Ascending aorta (tissue), 2 donors: ENCODE measurements around the gene B3GNT4. TPM values are rescaled to one million over a fixed set of nuclear protein-coding genes. Genes with fewer than 3 reads are reported as not detected.

Experiments used
- DNase-seq, 2 donors: peaks; one replicate each; pipeline ENCODE4 v3.0.0-alpha.2; 2019; ENCODE audit warnings: low spot score in 2 of 2
- H3K27ac ChIP-seq, 2 donors: fragments of 200-600 bp; sonication (generic); one replicate each; pipeline ENCODE4 v1.5.1; 2016 to 2017; ENCODE audit warnings: mild to moderate bottlenecking in 1 of 2
- H3K27me3 ChIP-seq: fragments of 200-600 bp; sonication (generic); one replicate; pipeline ENCODE4 v1.5.1; 2017
- H3K36me3 ChIP-seq, 2 donors: fragments of 200-600 bp; sonication (generic); one replicate each; pipeline ENCODE4 v1.5.1; 2016
- H3K4me1 ChIP-seq, 2 donors: fragments of 200-600 bp; sonication (generic); one replicate each; pipeline ENCODE4 v1.5.1; 2016 to 2017; ENCODE audit warnings: mild to moderate bottlenecking in 1 of 2
- H3K4me3 ChIP-seq, 2 donors: fragments of 200-600 bp; sonication (generic); one replicate each; pipeline ENCODE4 v1.5.1; 2016 to 2017; ENCODE audit warnings: mild to moderate bottlenecking in 1 of 2
- H3K9me3 ChIP-seq, 2 donors: fragments of 200-600 bp; sonication (generic); one replicate each; pipeline ENCODE4 v1.5.1; 2016
- intact Hi-C: fragments of 100-400 bp; cut with DNase I; formaldehyde crosslinking; loops from one replicate; pipeline ENCODE4 v1.15.1; 2023
- total RNA-seq: library from RNA; depleted of rRNA; stranded (reverse); fragments of >200 nt; gene quantifications from one replicate; pipeline ENCODE4 v1.1.0, GENCODE V29; 2016
- TF ChIP-seq, protein P1 (sequence below), 3 experiments: fragments of 200-600 bp in 2 of 3; fragments of 450-650 bp in 1 of 3; sonication (generic) in 2 of 3; IDR thresholded peaks; one replicate each; pipeline ENCODE4 v1.5.1; 2016 to 2019; ENCODE audit warnings: antibody characterized with exemption in 3 of 3, mild to moderate bottlenecking in 1 of 3, moderate library complexity in 1 of 3

B3GNT4 gene
- not detected for total RNA-seq

DNA sequence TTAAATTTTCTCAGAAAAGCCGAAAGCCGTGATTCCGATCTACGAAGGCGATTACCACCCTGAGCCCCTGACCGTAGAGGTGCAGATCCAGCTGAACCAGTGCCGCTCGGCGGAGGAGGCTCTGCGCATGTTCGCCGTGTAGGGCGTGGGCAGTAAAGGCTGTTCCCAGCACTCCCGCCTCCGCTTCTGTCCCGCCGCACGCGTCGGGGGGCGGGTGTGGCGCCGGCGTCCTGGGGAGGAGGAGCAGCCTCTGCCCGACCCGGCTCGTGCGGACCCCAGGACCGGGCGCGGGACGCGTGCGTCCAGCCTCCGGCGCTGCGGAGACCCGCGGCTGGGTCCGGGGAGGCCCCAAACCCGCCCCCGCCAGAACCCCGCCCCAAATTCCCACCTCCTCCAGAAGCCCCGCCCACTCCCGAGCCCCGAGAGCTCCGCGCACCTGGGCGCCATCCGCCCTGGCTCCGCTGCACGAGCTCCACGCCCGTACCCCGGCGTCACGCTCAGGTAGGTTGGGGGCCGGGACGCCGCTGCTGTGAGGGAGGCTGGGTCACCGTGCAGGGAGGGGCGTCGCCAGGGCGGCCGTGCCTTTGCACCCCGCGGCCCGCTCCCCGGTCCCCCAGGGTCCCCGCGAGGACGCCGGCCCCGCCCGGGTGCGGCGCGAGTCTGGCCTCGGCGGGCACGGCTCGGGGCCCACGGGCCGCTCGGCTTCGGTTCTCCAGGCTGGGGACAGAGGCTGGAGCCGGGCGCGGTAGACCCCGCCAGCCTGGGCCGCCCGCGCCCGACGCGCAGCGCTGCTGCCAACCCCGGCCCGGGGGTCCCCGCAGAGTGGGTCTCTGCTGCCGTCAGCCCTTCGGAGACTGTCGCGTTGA, at the start of gene B3GNT4:
Gene B3GNT4, plus strand, starts transcription at position 409 of the 866 bp plus-strand sequence. CDS start 910 bp downstream, outside the sequence.
- Histone ChIP-seq H3K27ac (no peak within 1 kb of the TSS), H3K36me3 (peaks cover 10 to 20% of the 10 kb centered on the region in 2 donors), H3K4me1 (peaks cover 5 to 10% of the 10 kb centered on the region in 2 donors), H3K4me3 (peak within 1 kb of the TSS; percentile 67 to 78), H3K27me3 (no peaks in the 10 kb centered on the region), H3K9me3 (no peaks in the 10 kb centered on the region)
- no peak for DNase-seq
- intact Hi-C loops: no loop called here
- TF ChIP-seq, protein P1, sequence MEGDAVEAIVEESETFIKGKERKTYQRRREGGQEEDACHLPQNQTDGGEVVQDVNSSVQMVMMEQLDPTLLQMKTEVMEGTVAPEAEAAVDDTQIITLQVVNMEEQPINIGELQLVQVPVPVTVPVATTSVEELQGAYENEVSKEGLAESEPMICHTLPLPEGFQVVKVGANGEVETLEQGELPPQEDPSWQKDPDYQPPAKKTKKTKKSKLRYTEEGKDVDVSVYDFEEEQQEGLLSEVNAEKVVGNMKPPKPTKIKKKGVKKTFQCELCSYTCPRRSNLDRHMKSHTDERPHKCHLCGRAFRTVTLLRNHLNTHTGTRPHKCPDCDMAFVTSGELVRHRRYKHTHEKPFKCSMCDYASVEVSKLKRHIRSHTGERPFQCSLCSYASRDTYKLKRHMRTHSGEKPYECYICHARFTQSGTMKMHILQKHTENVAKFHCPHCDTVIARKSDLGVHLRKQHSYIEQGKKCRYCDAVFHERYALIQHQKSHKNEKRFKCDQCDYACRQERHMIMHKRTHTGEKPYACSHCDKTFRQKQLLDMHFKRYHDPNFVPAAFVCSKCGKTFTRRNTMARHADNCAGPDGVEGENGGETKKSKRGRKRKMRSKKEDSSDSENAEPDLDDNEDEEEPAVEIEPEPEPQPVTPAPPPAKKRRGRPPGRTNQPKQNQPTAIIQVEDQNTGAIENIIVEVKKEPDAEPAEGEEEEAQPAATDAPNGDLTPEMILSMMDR (IDR thresholded peaks at IDR 0.05): no peak

GRCh38 chr12:122155705-122156104, 47.8 kb upstream of the B3GNT4 start:
- Histone ChIP-seq H3K9me3 (no peaks in the 10 kb centered on the region), H3K27me3 (no peaks in the 10 kb centered on the region), H3K4me3 (no peak overlapping the region), H3K27ac (no peak overlapping the region), H3K4me1 (no peaks in the 10 kb centered on the region), H3K36me3 (no peaks in the 10 kb centered on the region)
- no peak for DNase-seq
- TF ChIP-seq, protein P1 (IDR thresholded peaks at IDR 0.05): no peak
- intact Hi-C loops: no loop called here

- TF ChIP-seq, protein P1 (IDR thresholded peaks at IDR 0.05): no peak
- Histone ChIP-seq H3K4me3 (no peak overlapping the region), H3K4me1 (no peaks in the 10 kb centered on the region), H3K36me3 (no peaks in the 10 kb centered on the region), H3K27me3 (no peaks in the 10 kb centered on the region), H3K27ac (no peak overlapping the region), H3K9me3 (no peaks in the 10 kb centered on the region)
- no peak for DNase-seq
- intact Hi-C loops: no loop called here
Observed at GRCh38 chr12:122158700-122159285, 44.7 kb upstream of the B3GNT4 start.

GRCh38 chr12:122159882-122160281, 43.6 kb upstream of the B3GNT4 start:
- intact Hi-C loops: no loop called here
- Histone ChIP-seq H3K4me1 (no peaks in the 10 kb centered on the region), H3K9me3 (no peaks in the 10 kb centered on the region), H3K27ac (no peak overlapping the region), H3K36me3 (no peaks in the 10 kb centered on the region), H3K4me3 (no peak overlapping the region), H3K27me3 (no peaks in the 10 kb centered on the region)
- DNase-seq: no peak
- TF ChIP-seq, protein P1 (IDR thresholded peaks at IDR 0.05): no peak

DNA sequence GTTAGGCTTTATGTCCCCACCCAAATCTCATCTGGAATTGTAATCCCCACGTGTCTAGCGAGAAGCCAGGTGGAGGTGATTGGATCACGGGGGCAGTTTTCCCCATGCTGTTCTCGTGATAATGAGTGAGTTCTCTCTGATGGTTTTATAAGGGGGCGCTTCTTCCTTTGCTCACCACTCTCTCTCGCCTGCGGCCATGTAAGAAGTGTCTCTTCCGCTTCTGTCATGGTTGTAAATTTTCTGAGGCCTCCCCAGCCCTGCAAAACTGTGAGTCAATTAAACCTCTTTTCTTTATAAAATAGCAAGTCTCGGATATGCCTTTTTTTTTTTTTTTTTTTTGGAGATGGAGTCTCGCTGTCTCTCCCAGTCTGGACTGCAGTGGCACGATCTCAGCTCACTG, 42.7 kb upstream of the B3GNT4 start:
- no peak for DNase-seq
- Histone ChIP-seq H3K4me1 (no peaks in the 10 kb centered on the region), H3K4me3 (no peak overlapping the region), H3K27me3 (no peaks in the 10 kb centered on the region), H3K27ac (no peak overlapping the region), H3K36me3 (no peaks in the 10 kb centered on the region), H3K9me3 (no peaks in the 10 kb centered on the region)
- TF ChIP-seq, protein P1 (IDR thresholded peaks at IDR 0.05): no peak
- intact Hi-C loops: no loop called here
